Epithelial cell of prostate (primary cell): ENCODE measurements around the gene SLC27A5.

Experiments
- DNase-seq: peaks from one replicate; pipeline ENCODE4 v3.0.0-alpha.2; 2011; ENCODE audit warnings: low read depth, low spot score
- H3K27ac ChIP-seq: fragments of 450-650 bp; 2 replicates; pipeline ENCODE4 v1.5.1; 2017; ENCODE audit warnings: mild to moderate bottlenecking

The SLC27A5 gene, protein sequence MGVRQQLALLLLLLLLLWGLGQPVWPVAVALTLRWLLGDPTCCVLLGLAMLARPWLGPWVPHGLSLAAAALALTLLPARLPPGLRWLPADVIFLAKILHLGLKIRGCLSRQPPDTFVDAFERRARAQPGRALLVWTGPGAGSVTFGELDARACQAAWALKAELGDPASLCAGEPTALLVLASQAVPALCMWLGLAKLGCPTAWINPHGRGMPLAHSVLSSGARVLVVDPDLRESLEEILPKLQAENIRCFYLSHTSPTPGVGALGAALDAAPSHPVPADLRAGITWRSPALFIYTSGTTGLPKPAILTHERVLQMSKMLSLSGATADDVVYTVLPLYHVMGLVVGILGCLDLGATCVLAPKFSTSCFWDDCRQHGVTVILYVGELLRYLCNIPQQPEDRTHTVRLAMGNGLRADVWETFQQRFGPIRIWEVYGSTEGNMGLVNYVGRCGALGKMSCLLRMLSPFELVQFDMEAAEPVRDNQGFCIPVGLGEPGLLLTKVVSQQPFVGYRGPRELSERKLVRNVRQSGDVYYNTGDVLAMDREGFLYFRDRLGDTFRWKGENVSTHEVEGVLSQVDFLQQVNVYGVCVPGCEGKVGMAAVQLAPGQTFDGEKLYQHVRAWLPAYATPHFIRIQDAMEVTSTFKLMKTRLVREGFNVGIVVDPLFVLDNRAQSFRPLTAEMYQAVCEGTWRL

DNA sequence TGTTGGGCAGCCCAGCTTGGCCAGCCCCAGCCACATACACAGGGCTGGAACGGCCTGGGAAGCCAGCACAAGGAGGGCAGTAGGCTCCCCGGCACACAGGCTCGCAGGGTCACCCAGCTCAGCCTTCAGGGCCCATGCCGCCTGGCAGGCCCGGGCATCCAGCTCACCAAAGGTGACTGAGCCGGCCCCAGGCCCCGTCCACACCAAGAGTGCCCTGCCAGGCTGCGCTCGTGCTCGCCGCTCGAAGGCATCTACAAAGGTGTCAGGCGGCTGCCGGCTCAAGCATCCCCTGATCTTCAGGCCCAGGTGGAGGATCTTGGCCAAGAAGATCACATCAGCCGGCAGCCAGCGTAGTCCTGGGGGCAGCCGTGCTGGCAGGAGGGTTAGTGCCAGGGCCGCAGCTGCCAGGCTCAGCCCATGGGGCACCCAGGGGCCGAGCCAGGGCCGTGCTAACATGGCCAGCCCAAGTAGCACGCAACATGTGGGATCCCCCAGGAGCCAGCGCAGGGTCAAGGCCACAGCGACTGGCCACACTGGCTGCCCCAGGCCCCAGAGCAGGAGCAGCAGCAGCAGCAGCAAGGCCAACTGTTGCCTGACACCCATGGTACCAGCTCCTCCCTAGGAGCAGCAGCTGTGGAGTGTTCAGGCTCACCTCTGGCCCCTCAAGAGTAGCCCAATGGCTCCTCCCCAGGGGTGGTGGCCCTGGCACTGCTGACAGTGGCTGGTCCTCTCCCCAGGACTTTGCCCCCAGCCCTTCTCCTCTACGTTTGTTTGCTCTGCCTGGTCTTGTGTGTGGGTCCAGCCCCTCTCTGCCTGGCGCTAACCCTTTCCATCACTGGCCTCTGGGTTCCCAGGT, at the start of gene SLC27A5:
Gene SLC27A5 (minus strand): TSS at position 640 of the 856 bp plus-strand sequence. CDS start 37 bp downstream, at position 603.
- no peak for DNase-seq

DNA sequence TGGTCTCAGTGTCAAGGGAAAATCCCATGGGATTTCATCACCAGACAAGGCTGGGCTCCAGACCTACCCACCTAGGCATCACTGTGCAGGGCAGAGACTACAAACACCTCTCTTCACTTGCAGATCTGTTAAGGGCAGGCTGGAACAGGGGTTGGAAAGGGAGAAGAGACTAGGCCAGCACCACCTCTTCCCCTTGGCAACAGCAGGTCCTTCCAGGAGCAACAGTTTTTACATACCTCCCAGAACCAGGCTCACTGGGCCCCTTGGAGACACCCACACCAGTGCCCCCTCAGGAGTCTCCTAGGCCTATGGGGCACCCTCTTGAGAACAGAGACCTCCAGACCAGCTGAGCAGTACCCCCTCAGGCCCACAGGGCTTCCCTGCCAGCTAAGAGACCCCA, 49.1 kb upstream of the SLC27A5 start:
- H3K27ac ChIP-seq, result no peak overlapping the region
- DNase-seq, result no peak

More for the DNA sequence above, at the start of gene SLC27A5:
- H3K27ac ChIP-seq, result no peak within 1 kb of the TSS

DNA sequence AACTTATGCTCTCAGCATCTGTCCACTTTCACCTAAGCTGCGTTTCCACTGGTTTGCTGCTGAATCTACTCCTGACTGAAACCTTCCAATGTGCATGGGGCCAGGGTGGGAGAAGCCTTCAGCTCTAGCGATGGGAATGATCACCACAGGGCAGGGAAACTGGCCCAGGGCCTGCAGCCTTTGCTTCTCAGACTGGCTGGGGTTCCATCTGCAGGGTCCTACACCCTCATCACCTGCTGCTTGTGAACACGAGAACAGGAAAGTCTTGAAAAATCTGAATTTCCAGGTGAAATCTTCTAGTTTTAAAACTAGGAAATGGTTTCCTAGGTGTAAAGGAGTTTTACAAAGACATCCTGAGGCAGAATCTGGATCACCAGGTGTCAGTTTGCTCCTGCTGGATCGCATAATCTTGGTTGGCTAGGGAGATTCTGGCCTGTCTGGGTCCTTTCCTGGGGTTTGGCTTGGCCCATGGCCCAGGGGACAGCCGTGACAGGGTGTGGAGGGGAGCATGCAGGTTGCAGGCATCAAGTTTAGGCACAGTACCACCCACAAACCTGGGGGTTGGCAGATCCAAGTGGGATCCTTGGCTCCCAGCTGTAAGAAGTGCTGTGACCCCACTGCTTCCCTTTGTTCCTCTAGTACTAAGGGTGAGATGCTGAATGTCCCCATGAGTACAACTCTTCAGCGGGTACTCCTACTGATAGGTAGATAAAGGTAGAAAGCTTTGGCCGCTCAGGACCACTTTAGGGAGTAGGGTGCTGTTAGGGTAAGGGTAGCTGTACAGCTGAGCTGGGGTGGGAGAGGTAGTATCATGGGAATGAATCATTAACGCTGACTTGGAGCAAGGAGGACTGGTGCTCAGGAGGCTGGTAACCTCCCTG, 48.5 kb upstream of the SLC27A5 start:
- DNase-seq, result no peak

DNA sequence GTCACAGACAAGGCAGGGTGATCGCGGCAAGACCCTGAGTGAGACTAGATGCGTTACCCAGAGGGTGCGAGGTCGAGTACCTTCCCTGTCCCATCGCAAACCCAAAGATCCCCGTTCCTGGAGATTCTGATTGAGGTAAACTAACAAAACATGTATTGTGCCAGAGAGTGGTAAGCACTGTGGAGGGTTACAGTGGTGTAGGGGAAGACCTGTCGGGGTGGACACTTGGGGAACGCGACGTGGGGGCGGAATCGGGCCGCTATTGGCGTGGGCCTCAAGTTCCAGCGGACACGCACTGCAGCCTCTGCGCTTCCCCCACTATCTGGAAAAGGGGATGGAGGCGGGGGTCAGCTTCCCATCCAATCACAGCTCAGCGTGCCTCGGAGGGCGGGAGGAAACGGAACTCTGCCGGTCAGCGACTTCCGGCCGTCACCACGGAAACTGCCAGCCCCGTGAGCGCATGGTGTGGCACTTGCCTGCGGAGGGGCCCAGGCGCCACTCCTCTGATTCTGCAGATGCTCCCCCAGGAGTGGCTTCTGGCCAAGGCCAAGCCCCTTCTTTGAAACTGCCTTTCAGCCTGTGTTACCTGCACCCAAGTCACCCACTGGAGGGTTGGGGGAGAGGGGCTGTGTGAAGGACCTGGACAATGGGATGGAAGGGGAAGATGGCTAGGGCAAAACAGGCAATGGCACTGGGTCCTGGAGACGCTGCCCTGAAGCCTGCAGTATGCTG, 47.6 kb upstream of the SLC27A5 start:
- no peak for DNase-seq
- H3K27ac ChIP-seq, result peak overlapping the region; percentile 98

More for the DNA sequence above, 48.5 kb upstream of the SLC27A5 start:
- peak overlapping the region; percentile 98 for H3K27ac ChIP-seq

DNA sequence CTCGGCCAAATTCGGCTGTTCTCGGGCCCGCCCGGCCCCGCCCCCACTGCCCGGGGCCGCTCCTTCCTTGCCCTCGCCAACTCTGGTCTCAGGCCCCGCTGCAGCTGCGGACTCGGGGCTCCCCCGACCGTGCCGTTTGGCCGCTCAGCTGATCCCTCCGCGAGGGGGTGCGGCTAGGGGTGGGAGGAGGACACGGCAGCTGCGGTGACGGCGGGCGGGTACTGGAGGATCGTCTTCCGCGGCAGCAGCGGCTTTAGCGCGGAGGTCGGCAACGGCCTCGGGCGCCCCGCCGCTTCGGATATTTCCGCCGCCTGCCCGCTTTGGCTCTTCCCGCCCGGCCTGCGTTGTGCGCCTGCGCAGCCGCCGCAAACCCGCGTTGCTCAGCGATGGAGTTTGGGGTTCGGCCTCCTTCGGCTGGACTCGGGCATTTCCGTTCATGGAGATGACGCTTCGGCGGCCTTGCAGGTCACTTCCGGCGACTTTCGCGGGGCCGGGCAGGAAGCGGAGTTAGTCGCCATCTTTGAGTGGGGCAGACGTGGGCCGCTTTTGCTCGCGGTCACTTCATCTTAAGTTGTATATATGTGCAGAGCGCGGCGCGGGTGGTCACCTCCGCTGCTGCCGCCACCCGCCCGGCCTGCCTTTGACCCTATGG, 47.0 kb upstream of the SLC27A5 start:
- peak; percentile 85 for DNase-seq
- peak overlapping the region; percentile 98 for H3K27ac ChIP-seq

DNA sequence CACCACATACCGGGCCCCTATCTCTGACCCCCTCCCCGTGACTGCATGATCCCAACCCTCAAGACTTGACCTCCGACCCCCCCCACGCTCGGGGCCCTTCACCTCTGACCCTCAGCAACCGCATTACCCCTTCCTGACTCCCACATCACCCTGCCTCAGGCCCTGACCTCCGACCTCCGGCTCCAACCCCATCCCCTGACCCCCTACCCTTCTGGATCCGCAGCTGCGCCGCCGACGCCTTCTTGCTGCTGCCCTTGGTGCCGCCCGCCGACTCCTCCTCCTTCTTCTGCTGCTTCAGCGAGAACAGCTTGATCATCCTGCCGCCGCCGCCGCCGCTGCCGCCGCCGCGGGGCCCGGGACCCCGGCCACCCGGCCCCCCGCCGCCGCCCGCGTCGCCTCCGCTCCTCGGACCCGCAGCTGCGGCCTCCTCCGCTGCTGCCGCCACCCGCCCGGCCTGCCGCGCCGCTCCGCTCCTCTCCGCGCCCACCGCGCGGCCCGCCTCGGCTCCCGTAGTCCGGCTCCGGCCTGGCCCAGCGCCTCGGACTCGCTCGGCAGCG, 46.4 kb upstream of the SLC27A5 start, which contains the start of gene UBE2M:
Gene UBE2M (minus strand): TSS at position 546 of the 557 bp plus-strand sequence. CDS start 230 bp downstream, at position 316.
- H3K27ac ChIP-seq, result peak within 1 kb of the TSS; percentile 98
- DNase-seq, result no peak

DNA sequence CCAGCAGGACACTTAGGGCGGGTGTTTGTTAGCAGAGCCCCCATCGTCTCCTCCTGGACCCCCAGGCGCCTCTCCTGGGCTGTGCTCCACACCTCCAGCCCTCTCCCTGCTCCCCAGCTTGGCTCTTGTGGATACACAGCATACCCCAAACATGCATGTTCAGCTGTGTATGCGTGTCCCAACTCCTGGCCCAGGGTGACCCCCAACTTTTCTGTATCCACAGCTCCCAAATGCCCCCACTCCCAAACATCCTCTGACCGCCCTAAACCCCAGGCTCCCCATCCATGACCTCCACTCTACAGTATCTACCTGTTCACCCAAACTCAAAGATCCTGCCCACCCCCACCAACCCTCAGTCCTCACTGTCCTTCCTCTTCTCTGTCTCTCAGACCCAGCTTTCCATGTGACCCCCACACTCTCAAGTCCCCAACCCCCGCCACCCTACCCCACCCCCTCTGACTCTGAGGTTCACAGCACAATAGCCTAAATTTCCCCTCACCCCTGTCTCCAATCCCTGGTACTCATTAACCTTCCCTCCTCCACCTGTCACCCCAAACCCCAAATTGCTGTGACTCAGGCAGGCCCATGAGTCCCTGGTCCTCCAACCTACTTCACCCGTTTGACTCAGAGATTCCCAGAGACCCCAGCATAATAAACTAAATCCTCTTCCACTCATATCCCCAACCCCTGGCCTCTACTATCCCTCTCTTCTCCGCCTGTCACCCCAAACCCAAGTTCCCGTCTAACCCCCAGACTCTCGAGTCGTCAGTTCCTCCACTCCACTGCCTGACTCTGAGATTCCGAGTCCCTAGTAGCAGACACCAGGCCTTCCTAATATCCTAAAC, 45.7 kb upstream of the SLC27A5 start:
- no peak for DNase-seq
- peak overlapping the region; percentile 98 for H3K27ac ChIP-seq

DNA sequence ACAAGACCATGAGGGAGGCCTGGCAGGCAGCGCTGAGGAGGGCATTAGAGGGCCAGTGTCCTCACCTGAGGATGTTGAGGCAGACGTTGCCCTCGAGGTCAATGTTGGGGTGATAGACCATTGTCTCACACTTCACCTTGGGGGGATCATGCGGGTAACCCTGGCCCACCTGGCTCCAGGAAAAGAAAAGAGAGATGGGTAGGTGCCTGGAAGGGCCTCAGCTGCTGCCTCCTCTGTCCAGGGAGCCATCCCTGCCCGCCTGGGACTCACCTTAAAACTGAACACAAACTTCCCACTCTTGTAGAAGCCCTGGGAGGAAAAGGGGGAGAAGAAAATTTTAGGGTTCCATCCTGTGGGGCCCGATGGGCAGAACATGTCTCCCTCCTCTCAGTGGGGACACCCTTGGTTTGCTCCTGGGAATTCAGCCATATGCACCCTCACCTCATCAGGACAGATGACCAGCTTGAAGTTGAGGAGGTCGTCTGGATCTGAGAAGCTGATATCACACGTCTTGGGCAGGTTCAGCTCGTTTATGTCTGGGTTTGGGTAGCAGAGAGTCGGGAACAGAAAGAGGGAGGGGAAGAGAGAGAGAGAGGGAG, 44.9 kb upstream of the SLC27A5 start:
- no peak for DNase-seq
- H3K27ac ChIP-seq, result peak overlapping the region; percentile 98

DNA sequence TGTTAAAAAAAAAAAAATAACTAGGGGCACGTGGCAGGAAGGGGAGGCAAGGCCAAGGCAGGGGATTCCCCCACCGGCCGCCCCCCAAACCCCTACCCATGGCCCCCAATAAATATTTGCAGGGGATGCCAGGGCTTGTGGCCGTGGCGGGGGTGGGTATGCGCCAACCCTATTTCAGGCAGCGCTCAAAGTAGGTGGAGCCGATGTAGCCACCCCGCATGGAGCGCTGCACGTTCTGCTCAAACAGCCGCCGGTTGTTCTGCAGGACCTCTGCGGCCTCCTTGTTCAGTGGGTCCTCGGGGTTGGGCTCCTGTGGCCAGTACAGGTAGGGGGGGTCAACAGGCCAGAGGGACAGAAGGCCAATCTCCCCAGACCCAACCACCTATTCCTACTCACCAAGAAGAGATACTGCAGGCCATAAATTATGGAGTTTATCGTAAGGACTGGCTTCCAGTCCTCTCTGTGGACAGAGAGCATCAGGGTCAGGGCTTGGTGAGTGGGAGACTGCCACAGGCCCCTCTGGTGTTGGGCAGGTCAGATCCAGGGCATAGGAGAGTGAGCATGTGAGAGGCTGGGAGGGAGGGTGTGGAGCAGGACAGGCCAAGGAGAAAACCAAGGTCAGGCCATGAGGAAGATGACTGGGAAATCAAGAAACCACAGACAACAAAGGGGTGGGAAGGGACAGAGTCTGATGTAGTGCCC, 44.3 kb upstream of the SLC27A5 start:
- no peak for DNase-seq
- H3K27ac ChIP-seq, result peak overlapping the region; percentile 98

DNA sequence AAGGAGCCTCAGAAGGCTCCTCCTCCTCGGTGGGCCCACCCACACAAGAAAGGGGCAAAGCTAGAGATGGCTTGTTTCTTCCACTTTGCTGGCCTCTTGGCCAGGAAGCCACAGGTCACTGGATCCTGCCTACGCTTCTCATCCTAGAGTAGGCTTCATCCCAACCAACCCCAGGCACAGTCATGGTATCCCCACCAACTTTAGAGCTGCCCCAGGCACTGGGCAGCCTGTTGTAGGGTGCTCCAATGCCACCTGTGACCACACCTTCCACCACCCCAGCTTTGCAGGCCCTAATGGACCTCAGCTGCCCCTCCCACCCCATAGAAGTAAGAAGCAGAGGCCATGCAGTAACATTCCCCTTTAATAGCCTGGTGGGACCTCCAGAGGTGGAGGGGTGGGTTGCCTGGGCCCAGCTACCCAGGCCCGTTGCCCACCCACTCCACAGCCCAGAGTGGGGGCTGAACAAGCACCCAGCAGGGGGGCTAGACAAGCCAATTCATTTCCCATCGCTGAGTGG, 43.6 kb upstream of the SLC27A5 start:
- H3K27ac ChIP-seq, result peak overlapping the region; percentile 98
- no peak for DNase-seq

DNA sequence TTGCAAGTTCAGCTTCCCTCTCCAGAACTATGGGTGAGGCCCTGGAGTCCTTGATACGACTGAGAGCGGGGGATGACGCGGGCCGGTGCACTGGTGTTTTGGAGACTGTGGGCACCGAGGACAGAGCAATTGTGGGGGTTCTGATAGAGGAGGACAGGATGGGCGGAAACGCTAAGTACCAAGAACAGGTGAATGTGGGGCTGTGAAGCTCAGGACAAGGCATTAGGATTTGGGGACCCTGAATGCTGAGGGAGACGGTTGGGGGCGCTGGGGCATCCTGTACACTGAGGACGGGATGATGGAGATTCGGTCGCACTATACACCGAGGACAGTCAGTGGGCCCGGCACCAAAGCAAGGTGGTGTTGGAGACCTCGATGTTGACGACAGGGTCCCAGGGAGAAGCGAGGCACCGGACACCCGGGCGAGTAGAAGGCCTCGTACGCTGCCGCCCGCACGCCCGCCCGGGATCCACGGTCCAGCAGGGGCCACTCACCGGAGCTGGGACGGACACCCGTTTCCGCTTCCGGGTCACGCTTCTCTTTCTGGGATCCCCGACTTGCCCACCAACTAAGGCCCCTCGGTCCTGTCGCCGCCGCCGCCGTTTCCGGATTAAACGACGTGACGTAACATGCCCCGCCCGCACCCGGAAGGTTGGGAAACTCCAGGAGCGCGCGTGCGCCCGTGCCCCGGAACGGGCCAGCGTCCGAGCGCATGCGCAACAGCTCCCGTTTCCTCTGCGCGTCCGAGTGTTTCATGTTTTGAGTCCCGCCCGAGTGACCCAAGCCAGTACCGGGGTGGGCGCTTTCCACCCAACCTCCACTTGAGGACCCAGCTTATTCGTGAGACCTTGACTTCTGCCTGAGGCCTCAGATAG, 42.9 kb upstream of the SLC27A5 start, which contains the start of gene CHMP2A:
Gene CHMP2A (minus strand): TSS at position 612 of the 875 bp plus-strand sequence. CDS start 893 bp downstream, outside the sequence.
- peak within 1 kb of the TSS; percentile 98 for H3K27ac ChIP-seq
- DNase-seq, result no peak

DNA sequence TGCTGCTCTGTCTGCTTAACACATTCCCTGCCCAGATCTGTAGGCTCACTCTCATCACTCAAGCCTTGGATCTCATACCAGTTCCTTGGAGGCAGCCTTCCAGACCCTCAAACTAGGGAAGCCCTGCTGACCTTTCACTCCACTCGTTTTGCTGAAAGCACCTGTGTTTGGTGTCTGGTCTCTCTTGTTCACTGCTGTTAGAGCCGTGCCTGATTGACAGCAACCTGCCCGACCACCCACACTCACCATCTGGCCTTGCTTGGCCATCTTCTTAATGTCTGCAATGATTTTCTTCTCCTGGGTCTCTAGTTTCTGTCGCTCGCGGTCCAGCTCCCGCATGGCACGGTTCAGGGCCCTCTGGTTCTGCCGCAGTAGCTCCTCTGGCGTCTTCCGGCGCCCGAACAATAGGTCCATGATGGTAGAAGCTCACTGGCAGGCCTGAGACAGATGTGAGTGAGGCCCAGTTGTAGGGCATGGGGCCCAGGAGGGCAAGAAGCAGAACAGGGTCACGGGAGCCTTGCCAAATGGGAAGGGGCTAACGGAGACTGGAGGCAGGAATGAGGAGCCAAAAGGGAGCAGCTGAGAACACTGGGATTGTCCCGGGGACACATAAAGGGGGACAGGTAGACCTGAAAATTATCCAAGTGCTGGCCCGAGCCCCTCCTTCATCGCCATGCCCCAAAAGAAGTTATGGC, 42.2 kb upstream of the SLC27A5 start:
- DNase-seq, result no peak
- H3K27ac ChIP-seq, result peak overlapping the region; percentile 98

DNA sequence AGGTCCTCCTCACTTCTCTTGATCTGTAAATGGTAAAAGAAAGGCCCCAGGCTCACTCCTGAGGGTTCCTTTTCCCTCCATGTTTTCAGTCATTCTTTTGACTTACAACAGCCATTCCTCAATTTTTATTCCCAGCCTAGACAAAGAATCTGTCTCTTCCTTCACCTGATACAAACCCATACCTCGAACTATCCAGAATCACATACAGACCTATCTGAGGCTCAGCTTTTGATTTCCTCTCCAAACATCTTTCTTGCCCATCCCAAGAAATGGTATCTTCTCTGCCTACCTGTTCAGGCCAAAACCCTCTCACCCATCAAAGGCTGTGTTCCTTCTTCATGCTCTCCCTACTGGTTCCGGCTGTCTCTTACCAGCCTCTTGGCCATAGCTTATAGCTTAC, 40.9 kb upstream of the SLC27A5 start:
- DNase-seq, result no peak
- H3K27ac ChIP-seq, result no peak overlapping the region
